Esophagus squamous epithelium (tissue), 5 donors: ENCODE data around the gene LAMA5. TPM values are rescaled to one million over a fixed set of nuclear protein-coding genes. Genes with fewer than 3 reads are reported as not detected.

Experiments
- DNase-seq: peaks from one replicate; lab custom pipeline; 2025; lab: John Stamatoyannopoulos, UW
- H3K27ac ChIP-seq, 4 donors: fragments of 200-600 bp; sonication (generic); one replicate each; pipeline ENCODE4 v1.5.1; 2016 to 2019; ENCODE audit warnings: mild to moderate bottlenecking in 1 of 4
- H3K27me3 ChIP-seq, 4 donors: fragments of 200-600 bp; sonication (generic); 1 replicate in 3 of 4; 2 replicates in 1 of 4; pipeline versions ENCODE4 v1.5.1 to v1.6.0; 2017 to 2021; ENCODE audit warnings: antibody characterized with exemption in 1 of 4
- H3K36me3 ChIP-seq, 3 donors: fragments of 200-600 bp; sonication (generic); one replicate each; pipeline ENCODE4 v1.5.1; 2016 to 2019
- H3K4me1 ChIP-seq, 3 donors: fragments of 200-600 bp; sonication (generic); one replicate each; pipeline ENCODE4 v1.5.1; 2017 to 2019
- H3K4me3 ChIP-seq, 4 donors: fragments of 200-600 bp; sonication (generic); 1 replicate in 3 of 4; 2 replicates in 1 of 4; pipeline ENCODE4 v1.5.1; 2016 to 2019; ENCODE audit warnings: mild to moderate bottlenecking in 2 of 4, moderate library complexity in 1 of 4
- H3K9me3 ChIP-seq, 3 donors: fragments of 200-600 bp; sonication (generic); one replicate each; pipeline ENCODE4 v1.5.1; 2016 to 2019
- CTCF ChIP-seq, 6 experiments: fragments of 450-650 bp in 4 of 6; fragments of 200-600 bp in 2 of 6; sonication (generic) in 2 of 6; IDR thresholded peaks; one replicate each; pipeline ENCODE4 v1.5.1; 2016 to 2019; ENCODE audit warnings: antibody characterized with exemption in 6 of 6, mild to moderate bottlenecking in 4 of 6, moderate library complexity in 4 of 6
- POLR2A ChIP-seq, 4 donors: fragments of 450-650 bp; IDR thresholded peaks; one replicate each; pipeline ENCODE4 v1.6.1; 2017; ENCODE audit warnings: antibody characterized with exemption in 4 of 4, mild to moderate bottlenecking in 4 of 4, moderate library complexity in 3 of 4
- WGBS, 2 donors: methylation state at CpG; one replicate each; pipeline ENCODE4 v1.1.5; 2018; 5-methylcytosine and 5-hydroxymethylcytosine counted together
- intact Hi-C: fragments of 100-400 bp; cut with DNase I; formaldehyde crosslinking; loops from one replicate; pipeline ENCODE4 v1.15.0; 2022
- total RNA-seq, 4 donors: library from RNA; depleted of rRNA; stranded (reverse); fragments of >200 nt; gene quantifications; one replicate each; pipeline ENCODE4 v1.1.0, GENCODE V29; 2016
- donor health status: DM: yes; HTN: yes; CAD: no.

Gene LAMA5
- total RNA-seq, 4 donors from 2014 or later = 60.4 to 127 (median 98.9) TPM

- Histone ChIP-seq H3K36me3 (no peaks in the 10 kb centered on the region), H3K4me1 (peaks cover 60 to 88% (median 68%) of the 10 kb centered on the region in 3 donors), H3K27me3 (peaks cover 0 to 33% (median 0%) of the 10 kb centered on the region in 4 donors), H3K27ac (peak overlapping the region; percentile 12 to 98 (median 90)), H3K4me3 (no peak overlapping the region), H3K9me3 (no peaks in the 10 kb centered on the region)
- TF ChIP-seq CTCF (IDR thresholded peaks at IDR 0.05) (no peak), POLR2A (IDR thresholded peaks at IDR 0.05) (no peak)
- DNase-seq = no peak
- 67% methylated on average over 1 of the region's 8 CpGs; no CpG with 5 or more reads in 1 of the 2 donors for WGBS, 2 donors
- intact Hi-C loops = no loop called here
These were observed 4.5 kb upstream of the LAMA5 start for GRCh38 chr20:62371588-62372041.

GRCh38 chr20:62370807-62371587 lies 3.9 kb upstream of the LAMA5 start:
- peaks cover 0 to 39% (median 0%) of the 10 kb centered on the region in 4 donors for H3K27me3 ChIP-seq
- TF ChIP-seq CTCF (IDR thresholded peaks at IDR 0.05) (no peak), POLR2A (IDR thresholded peaks at IDR 0.05) (no peak)
- DNase-seq = no peak
- H3K4me1 ChIP-seq = peaks cover 57 to 88% (median 68%) of the 10 kb centered on the region in 3 donors
- no peaks in the 10 kb centered on the region for H3K36me3 ChIP-seq
- intact Hi-C loops = no loop called here
- H3K27ac ChIP-seq = peak overlapping the region; percentile 85 to 99 (median 97)
- no peak overlapping the region for H3K4me3 ChIP-seq
- H3K9me3 ChIP-seq = no peaks in the 10 kb centered on the region
- WGBS, 2 donors = 49 to 58% methylated on average over 4 of the region's 18 CpGs

GRCh38 chr20:62370115-62370806 lies 3.1 kb upstream of the LAMA5 start:
- H3K4me3 ChIP-seq = no peak overlapping the region
- intact Hi-C loops = no loop called here
- DNase-seq = no peak
- H3K27ac ChIP-seq = peak overlapping the region; percentile 85 to 99 (median 97)
- peaks cover 0 to 39% (median 0%) of the 10 kb centered on the region in 4 donors for H3K27me3 ChIP-seq
- WGBS, 2 donors = 53% methylated on average over 7 of the region's 19 CpGs; no CpG with 5 or more reads in 1 of the 2 donors
- peaks cover 58 to 88% (median 66%) of the 10 kb centered on the region in 3 donors for H3K4me1 ChIP-seq
- TF ChIP-seq POLR2A (IDR thresholded peaks at IDR 0.05) (no peak), CTCF (IDR thresholded peaks at IDR 0.05) (no peak)
- H3K36me3 ChIP-seq = no peaks in the 10 kb centered on the region
- no peaks in the 10 kb centered on the region for H3K9me3 ChIP-seq

- TF ChIP-seq CTCF (IDR thresholded peaks at IDR 0.05) (no peak), POLR2A (IDR thresholded peaks at IDR 0.05) (no peak)
- Histone ChIP-seq H3K36me3 (no peaks in the 10 kb centered on the region), H3K27me3 (peaks cover 0 to 39% (median 0%) of the 10 kb centered on the region in 4 donors), H3K9me3 (no peaks in the 10 kb centered on the region), H3K27ac (peak overlapping the region; percentile 85 to 99 (median 97)), H3K4me3 (no peak overlapping the region), H3K4me1 (peaks cover 58 to 88% (median 66%) of the 10 kb centered on the region in 3 donors)
- no CpG with 5 or more reads among the region's 4 CpGs for WGBS, 2 donors
- intact Hi-C loops = no loop called here
- no peak for DNase-seq
These were observed 2.7 kb upstream of the LAMA5 start for GRCh38 chr20:62369815-62370114.
